GM21825 (cell line): ENCODE measurements around the gene CAPN7.
"Not testable (repeated sequence)": the region's sequence is repeated elsewhere in the genome, so short reads cannot be mapped to it uniquely, and the experiment has no call there.

Source experiments
- ATAC-seq: cut with Tn5 transposase; IDR thresholded peaks from one replicate; pipeline ENCODE4 v1.9.1; 2021; ENCODE audit warnings: mild to moderate bottlenecking, moderate library complexity; ENCODE audit not compliant: unreplicated experiment

Gene CAPN7

DNA sequence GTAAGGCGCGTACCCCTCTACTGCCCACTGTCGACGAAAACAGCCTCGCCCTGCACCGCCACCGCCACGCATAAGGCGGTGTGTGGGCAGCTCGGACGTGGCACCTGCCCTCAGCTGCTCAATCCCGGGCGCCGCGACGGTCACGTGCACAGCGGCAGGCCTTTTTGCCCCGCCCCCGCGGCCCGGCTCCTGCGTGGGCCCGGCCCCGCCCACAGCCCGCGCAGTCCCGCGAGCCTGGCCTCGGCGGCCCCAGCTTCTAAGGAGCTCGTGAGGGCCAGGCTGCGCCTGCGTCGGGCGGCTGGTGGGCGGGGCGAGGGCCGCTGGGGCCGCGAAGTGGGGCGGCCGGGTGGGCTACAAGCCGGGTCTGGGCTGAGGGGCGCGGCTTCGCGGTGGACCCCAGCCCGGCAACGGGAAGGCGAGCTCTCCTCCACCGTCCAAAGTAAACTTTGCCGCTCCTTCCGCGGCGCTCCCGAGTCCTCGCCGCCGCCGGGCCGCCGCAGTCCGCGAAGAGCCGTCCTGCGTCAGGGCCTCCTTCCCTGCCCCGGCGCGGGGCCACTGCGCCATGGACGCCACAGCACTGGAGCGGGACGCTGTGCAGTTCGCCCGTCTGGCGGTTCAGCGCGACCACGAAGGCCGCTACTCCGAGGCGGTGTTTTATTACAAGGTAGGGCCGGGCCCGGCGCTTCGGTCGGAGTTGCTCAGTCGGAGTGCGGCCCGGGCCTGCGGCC lies at the start of gene CAPN7:
Gene CAPN7 (plus strand): TSS at position 313 of the 728 bp plus-strand sequence. CDS start 250 bp downstream, at position 563.
- ATAC-seq = peak; percentile 86

GRCh38 chr3:15157441-15157840 lies 48.6 kb upstream of the CAPN7 start:
- ATAC-seq = no peak

DNA sequence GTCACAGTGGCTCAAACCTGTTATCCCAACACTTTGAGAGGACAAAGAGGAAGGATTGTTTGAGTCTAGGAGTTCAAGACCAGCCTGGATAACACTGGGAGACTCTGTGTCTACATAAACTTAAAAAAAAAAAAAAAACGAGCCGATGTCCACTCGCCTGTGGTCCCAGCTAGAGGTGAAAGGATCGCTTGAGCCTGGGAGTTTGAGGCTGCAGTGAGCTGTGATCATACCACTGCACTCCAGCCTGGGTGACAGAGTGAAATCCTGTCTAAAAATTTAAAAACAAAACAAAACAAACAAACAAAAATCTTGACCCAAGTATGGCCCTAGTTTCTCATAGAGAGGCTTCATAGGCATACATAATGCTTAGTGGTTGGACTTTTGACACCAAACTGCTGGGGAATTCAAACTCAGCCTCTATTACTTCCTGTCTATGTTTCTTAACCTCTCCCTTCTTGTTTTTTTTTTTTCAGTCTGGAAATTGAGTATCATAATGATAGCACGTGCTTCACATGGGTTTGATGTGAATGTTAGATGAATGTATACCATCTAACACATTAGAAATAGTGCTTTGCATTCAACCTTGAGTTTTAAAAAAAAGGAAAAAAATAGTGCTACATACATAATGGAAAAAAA lies 46.4 kb upstream of the CAPN7 start:
- ATAC-seq = no peak

DNA sequence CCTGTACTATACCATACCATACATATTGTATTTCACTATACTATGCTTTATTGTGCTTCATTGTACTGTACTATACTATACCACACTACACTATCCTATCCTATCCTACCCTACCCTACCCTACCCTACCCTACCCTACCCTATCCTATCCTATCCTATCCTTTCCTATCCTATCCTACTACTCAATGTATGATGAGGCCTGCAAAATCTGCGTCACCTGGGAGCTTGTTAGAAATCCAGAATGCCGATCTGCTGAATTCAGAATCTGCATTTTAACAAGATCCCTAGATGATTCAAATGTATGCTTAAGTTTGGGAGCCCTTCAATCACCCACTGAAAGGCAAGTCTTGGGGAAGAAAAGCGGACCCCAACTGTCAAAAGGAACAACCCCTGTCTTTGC lies 45.4 kb upstream of the CAPN7 start:
- ATAC-seq = no peak

DNA sequence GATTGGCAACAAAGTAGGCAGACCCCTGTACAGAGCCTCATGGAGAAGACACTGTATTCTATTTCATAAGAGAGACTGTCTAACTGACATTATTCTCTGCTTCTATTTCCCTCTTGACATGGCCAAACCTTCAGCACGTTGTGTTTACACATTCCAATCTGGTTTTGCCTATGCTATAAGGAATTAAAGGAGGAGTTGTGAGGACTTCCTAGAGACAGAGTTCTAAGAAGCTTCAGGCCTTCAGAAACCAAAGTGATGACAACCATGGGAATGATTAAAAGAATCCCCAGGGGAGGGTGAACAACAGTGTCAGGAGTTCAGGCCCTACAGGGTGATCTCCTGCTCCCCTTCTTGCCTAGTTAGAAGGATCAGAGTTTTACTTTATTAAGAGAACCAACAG lies 44.9 kb upstream of the CAPN7 start:
- ATAC-seq = no peak

- not testable (repeated sequence) for ATAC-seq
Measured at GRCh38 chr3:15163656-15164055, 42.4 kb upstream of the CAPN7 start.

DNA sequence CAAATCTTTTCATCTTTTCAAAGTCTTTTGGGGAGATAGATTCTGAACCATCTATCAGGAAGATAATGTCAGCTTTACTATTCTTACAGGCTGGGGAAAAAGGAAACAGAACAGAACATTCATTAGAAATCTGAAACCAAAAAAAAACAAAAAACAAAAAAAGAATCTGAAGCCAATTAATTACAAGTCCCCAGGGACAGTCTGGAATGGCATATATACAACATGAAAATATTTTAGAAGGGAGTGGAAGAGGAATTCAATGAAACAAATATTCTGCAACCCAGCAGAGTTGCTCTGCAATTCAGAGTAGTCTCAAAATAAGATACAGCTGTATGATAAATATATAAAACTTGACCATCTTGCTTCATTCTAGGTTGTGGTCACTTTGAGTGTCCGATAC lies 41.7 kb upstream of the CAPN7 start:
- ATAC-seq = no peak

DNA sequence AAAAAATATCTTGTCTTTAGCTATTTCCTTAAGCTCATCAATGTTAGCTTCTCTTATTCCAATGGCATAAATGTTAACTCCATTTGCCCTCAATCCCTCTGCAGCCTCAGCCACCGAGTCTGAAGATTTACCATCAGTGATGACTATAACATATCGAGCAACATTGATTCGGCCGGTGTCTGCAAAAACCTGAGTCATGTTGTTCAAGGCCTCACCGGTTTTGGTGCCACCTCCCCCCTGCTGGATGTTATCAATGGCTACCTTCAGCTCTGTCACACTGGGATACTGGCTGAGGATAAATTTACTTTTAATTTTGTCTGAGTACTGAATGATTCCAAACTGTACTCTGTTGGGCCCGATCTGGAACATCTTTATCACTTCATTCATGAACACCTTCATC lies 41.0 kb upstream of the CAPN7 start:
- ATAC-seq = no peak

DNA sequence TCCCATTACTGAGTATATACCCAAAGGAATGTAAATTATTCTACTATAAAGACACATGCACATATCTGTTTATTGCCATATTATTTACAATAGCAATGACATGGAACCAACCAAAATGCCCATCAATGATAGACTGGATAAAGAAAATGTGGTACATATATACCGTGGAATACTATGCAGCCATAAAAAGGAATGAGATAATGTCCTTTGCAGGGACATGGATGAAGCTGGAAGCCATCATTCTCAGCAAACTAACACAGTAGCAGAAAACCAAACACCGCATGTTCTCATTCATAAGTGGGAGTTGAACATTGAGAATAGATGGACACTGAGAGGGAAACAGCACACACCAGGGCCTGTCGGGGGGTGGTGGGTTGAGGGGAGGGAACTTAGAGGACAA lies 39.7 kb upstream of the CAPN7 start:
- not testable (repeated sequence) for ATAC-seq

DNA sequence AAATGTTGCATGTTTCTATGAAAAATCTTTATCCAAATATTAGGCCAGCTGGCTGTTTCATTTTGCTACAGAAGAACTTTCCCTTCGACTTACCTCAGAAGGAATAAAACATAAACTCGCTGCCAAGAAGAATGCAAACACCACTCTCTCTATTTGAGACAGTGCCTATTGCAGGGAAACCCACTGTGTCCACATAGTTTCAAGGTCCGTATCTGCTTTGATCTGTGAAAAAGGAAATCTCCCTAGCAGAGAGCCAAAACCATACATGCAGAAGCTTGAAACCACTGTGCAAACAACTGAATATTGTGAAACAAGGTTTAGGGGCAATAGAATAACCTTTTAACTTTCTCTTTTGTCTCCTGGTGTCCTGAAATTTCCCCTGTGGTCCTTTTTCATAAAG lies 35.0 kb upstream of the CAPN7 start:
- no peak for ATAC-seq

DNA sequence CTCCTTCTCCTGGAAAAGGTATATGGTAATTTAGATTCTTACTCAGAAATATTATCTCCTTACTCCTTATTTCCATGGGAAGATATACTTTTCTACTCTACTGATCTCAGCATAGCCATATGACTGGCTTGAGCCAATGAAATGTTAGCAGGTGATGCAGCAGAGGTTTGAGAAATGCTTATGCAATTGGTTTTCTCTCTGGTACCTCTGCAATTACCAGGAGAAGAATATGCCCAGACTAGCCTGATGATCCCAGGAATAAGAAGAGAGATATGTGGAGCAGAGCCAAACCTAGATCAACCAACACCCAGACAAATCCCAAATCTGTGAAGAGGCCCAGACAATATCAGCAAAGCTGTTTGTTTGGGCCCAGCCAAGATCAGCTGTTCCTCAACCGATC lies 33.2 kb upstream of the CAPN7 start:
- ATAC-seq = no peak

- ATAC-seq = no peak
Measured at GRCh38 chr3:15174953-15175352, 31.1 kb upstream of the CAPN7 start.

DNA sequence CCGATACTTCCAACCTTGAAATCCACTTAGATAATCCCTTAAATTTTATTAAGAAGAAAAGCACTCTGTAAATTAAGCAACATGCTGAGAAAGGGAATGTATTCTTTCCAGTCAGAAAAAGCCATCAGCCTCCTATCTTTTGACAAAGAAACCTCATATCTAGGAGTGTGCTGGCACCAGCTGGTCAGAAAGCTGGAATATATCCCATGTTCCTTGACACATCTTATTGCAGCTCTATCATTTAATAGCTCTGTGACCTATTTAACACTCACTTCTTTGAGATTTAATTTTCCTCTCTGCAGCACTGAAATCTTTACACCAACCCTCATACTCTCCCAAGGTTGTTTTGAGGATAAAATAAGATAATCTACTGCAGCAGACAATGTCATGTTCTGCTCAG lies 30.4 kb upstream of the CAPN7 start:
- no peak for ATAC-seq

DNA sequence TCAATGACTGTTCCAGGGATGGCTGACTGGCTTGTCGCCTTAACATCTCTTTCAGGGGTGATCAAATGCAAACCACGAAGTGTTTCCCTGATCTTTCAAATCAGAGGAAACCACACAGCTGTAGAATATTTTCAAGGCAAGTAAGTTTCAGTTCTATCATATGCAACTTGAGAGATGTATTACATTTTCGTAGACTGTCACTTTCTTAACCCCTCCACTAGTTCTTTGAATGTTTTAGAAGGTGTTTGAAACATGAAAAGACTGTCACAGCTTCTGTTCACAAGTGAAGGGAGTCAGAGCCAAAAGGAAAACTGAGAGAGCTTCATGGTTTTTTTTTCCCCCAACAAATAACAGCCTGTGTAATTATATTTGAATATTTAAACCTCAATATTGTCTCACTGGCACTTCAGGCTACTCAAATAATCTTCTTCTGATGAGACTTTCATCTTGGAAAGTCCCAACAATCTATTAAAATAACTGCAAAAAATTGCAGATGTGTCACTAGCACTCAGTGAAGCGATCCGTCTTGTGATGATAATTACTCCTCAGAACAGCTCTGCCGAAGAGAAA lies 25.9 kb upstream of the CAPN7 start:
- peak; percentile 60 for ATAC-seq

DNA sequence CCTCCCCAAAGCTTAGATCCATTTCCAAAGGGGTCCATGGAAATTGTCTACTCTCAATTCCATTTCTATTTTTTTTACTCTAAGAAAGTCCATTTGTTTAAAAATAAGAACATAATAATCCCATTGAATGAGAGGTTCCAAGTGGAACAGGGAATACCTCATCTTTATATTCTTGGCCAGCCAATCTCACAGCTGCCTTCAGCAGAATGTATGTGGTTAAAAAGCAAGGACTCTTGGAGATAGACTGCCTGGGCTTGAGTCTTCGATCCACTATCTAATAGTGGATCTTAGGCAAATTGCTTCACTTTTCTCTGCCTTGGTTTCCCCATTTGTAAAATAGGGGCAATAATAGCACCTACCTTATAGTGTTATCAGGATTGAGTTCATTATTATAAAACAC lies 24.5 kb upstream of the CAPN7 start:
- no peak for ATAC-seq

- ATAC-seq = no peak
Measured at GRCh38 chr3:15181963-15182362, 24.1 kb upstream of the CAPN7 start.

DNA sequence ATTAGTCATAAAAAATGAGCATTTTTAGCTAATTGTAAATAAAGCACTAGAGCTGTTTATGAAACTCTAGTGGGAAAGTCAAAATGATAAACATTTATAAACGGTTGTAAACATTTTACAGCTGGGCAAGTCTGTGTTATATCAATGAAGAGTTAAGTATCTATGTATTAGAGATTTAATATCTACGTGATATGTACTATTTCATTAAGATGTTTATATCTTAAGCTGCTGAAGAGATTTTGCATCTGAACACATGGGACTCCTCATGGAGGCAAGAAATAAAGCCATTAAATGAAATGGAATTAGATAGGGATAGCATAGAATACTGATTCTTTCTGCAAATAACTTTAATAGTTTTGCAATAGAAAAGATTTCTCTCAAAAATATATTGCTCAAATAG lies 23.0 kb upstream of the CAPN7 start:
- no peak for ATAC-seq

DNA sequence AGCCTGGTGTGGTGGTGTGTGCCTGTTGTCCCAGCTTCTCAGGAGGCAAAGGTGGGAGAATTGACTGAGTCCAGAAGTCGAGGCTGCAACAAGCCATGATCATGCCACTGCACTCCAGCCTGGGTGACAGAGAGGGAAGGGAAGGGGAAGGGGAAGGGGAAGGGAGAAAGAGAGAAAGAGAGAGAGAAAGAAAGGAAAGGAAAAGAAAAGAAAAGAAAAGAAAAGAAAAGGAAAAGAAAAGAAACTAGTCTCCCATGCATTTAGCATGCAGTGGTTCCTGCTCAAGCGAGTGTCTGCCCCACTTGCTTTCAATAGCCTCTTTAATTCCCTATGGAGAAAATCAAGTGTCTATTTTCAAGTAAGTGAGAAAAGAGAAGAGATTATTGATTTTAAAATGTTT lies 20.6 kb upstream of the CAPN7 start:
- no peak for ATAC-seq

- no peak for ATAC-seq
Measured at GRCh38 chr3:15186101-15186476, 20.0 kb upstream of the CAPN7 start.

DNA sequence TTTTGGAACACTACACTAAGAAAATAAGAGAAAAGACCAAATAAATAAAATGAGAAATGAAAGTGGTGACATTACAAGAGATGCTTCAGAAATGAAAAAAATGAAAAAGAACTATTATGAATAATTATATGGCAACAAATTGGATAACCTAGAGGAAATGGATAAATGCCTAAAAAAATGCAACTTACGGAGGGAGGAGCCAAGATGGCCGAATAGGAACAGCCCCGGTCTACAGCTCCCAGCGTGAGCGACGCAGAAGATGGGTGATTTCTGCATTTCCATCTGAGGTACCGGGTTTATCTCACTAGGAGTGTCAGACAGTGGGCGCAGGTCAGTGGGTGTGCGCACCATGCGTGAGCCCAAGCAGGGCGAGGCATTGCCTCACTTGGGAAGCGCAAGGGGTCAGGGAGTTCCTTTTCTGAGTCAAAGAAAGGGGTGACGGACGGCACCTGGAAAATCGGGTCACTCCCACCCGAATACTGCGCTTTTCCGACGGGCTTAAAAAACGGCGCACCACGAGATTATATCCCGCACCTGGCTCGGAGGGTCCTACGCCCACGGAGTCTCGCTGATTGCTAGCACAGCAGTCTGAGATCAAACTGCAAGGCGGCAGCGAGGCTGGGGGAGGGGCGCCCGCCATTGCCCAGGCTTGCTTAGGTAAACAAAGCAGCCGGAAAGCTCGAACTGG lies 19.4 kb upstream of the CAPN7 start:
- not testable (repeated sequence) for ATAC-seq

DNA sequence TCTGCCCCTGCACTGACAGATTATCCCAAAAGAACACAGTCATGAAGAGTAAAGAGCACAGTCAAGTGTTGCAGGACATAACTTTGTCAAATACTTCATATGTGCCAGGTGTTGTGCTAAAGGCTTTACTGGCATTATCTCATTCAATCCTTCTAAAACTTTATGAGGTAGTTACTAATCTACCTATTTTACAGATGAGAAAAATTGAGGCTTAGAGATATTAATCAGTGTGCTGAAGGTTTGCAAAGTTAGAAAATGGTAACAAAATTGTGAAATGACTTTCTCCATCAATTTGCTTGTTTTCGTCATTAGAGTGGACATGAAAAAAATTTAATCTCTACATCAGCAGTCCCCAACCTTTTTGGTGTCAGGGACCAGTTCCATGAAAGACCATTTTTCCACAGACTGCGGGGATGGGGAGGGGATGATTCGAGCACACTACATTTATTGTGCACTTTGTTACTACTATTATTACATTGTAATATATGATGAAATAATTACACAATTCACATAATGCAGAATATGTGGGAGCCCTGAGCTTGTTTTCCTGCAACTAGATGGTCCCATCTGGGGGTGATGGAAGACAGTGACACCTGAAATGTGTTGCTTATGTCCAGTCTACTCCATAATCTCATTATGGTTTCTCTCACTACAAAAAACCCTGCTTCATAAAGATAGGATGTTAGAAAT lies 8.6 kb upstream of the CAPN7 start:
- ATAC-seq = no peak
